ENCODE results near the gene SPATA31C1.
"Not testable (repeated sequence)": the region's sequence is repeated elsewhere in the genome, so short reads cannot be mapped to it uniquely, and the experiment has no call there.

Gene SPATA31C1

GRCh38 chr9:87917662-87918061, at the start of gene SPATA31C1:
Gene SPATA31C1, plus strand, starts transcription at chr9:87917962.
- DNase-seq (ENCODE audit: low spot score): not testable (repeated sequence)

DNA sequence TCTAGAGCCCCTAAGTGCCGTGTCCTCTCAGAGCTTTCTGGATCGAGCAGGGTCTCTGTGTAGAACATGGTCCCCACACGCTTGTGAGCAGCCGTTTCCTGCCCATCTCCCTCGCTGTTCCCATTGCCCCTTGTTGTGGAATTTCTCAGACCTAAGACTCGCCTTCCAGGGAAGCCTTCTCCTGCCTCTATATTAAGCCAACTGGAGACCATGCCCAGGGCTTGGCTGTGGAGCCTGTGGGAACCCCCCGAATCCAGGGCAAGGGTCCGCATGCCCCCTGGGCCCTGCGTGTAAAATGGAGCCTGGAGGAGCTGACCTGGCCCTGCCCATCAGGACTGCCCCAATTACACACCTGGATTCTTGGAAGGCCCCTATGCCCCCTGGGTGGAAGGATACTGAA, 49.6 kb upstream of the SPATA31C1 start:
- no peak for DNase-seq (ENCODE audit: low spot score)

- no peak for DNase-seq (ENCODE audit: low spot score)
These were observed 49.1 kb upstream of the SPATA31C1 start for GRCh38 chr9:87868635-87869034.

DNA sequence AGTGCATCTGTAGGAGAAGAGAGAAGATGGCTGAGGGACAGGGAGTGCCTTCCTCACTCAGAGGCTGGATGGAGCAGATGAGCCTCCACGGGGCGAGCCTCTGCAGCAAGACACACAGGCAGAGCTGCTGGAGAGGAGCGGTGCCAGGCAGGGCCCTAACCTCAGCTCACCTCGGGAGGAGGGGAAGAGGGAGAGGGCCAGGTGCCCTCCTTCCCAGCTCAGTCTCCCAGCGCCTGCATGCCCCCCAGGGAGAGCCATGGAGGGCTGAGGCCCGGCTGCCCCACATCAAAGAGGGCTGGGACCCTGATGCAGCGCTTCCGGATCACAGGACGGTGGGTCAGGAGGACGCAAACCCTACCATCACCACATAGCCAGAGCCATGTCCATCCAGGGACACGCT, 48.7 kb upstream of the SPATA31C1 start:
- DNase-seq (ENCODE audit: low spot score): no peak

DNA sequence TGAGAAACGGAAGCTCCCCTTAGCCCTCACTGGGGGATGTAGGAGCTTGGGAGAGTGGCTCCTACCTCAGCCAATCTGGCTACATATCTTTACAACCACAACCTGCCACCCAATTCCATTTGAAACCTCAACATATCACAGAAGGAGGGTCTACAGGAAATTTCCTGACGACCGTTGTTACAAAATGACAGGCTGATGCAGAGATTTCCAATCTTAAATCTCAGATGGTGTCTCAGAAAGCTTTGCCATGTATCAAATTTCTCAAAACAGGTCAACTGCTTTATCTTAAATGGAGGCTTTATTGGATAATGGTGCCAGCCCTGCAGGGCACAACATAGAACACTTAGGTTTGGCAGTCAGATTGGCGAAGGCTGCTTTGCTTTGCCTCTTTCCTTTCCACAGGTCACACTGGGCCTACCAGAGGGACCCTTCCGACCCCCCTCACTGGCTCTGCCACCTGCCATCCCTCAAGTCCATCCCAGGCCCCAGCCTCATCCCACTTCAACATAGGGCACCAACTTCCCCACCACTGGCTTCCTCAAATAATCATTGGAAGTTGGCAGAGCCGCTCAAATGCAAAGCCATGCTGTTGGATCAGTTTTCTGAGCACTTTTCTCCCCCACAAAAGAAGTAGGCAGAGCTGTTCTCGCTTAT, 46.2 kb upstream of the SPATA31C1 start:
- no peak for DNase-seq (ENCODE audit: low spot score)

GRCh38 chr9:87872079-87872624, 45.6 kb upstream of the SPATA31C1 start:
- no peak for DNase-seq (ENCODE audit: low spot score)

DNA sequence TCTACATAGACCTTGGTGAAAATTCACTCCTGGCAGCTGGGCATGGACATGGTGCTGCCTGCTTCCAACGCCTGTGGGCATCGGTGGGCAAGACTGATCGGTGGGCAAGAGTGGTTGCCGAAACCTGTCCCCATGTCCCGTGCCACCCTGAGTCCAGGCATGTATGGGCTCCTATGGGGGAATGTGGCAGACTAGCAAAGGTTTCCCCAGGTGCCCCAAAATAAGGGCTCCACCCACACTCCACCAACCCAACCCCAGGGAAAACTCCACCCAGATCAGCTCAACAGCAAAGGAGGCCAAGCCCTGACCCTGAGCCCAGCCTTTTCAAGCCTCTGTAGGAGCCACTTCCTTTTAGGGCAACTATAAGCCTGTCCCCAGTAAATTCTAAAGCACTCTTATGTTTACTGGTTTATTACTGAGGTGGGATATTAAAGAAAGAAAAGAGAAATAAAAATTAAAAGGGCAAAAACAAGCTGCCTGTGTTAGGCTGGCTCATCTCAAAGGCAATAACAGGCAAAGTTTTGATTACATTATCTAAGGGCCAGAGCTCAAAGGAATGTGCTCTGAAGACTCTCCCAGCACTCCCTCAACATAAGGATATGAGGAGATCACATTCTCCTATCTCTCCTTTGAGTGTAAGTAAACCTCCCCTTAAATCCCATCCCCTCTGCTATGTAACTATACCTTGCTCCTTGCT, 44.0 kb upstream of the SPATA31C1 start:
- no peak for DNase-seq (ENCODE audit: low spot score)

DNA sequence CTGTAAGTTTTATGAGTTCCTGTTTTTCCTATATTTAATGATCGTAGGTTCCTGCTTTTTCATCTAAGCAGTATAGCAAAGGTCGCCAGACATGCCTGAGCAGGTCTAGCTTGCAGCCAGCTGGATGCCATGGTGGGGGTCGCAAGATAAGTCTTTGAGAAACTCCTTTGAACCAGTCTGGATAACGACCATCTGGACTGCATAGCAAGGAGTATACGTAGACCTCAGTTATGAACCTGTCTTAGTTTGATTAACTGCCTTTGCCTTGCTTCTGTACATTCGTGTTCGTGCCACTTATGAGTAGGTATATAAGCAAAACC, 43.5 kb upstream of the SPATA31C1 start:
- no peak for DNase-seq (ENCODE audit: low spot score)

- no peak for DNase-seq (ENCODE audit: low spot score)
These were observed 42.7 kb upstream of the SPATA31C1 start for GRCh38 chr9:87875060-87875459.

DNA sequence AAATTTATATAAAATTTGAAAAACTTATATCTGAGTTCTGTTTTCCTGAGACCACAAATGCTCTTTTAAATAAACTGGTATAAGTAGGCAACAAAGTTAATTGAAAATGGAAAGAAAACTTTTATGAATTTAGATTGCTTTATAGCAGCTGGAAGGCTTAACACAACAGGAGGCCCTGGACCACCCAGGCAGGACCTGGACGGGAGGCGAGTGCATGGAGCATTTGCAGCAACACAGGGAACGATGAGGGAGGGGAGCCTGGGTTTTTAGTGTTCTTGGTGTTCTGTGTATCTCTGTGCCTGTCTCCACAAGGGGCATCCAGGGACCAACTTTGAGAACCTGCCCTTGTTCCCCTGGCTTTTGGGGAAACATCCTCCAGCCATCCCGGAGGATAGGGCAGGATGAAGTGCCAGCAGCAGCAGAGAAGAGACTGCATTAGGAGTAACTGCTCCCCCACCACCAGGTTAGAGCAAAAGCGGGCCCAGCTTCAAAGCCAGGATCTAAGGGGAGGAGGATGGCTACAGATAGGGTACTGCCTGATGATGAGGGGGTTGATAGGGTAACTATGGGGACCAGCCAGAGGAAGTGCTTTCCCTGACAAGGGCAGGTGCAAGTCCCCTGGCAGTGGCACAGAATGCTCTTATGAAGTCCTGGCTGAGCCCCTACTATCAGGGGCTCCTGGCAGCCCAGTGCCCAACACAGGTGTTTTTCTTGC, 41.8 kb upstream of the SPATA31C1 start:
- no peak for DNase-seq (ENCODE audit: low spot score)

DNA sequence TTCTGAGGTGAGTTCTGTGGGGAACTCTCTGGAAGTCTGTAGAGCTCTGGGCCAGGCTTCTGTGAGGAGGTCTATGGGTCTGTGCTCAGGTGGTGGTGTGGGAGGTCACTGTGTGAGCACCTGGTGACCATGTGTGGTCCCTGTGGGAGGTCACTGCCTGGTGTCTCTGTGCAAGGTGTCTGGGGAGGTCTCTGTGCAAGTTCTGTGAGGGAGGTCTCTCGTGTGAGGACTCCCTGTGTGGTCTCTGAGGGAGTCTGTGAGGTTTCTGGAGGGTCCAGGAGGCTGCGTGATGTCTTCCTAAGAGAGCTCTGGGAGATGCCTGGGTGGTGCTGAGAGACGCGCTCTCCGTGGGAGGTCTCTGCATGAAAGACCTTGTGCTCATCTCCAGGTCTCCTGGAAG, 41.1 kb upstream of the SPATA31C1 start:
- DNase-seq (ENCODE audit: low spot score): no peak

GRCh38 chr9:87878989-87879511, 38.7 kb upstream of the SPATA31C1 start:
- peak; percentile 69 for DNase-seq (ENCODE audit: low spot score)

- DNase-seq (ENCODE audit: low spot score): no peak
These were observed 37.6 kb upstream of the SPATA31C1 start for GRCh38 chr9:87880116-87880515.

DNA sequence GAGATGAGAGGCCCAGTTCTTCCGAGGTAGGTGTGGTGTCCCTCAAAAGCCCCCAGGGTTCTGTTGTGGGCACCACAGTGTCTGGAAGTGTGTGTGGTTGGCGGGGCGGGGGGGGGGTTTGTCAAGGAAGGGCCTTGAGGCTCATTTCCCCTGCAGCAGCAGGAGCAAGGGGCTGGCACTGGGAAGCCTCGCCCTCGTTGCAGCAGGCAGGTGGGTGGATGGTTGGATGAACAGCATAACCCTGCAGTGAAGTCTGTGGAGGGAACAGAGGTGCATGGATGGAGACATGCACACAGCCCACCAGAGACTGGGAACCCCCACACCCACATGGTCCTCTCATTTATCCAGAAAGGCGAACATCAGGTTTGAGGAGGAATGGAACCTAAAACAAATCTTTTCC, 37.1 kb upstream of the SPATA31C1 start:
- no peak for DNase-seq (ENCODE audit: low spot score)

DNA sequence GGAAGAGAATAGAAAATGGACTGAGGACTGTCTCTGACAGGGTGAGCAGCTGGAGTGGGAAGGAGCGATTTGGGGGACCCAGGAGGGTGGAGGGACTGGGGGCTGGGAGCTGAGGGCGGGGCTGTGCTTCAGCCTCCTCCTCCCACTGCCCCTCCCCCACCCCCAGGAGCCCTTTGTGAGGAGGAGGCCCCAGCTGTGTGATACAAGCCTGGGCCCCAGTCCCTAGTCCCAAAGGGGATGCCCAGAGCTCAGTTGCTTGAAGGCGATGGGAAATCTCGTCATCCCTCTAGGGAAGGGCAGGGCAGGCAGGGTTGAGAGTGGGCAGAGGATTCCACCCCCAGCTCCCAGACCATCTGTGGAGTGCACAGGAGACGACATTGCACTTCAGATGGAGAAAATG, 35.1 kb upstream of the SPATA31C1 start, which contains the start of gene SPATA31E1:
TSS of gene SPATA31E1 (plus strand) at position 251 of the 400 bp plus-strand sequence. CDS start at position 266, 15 bp downstream.
- no peak for DNase-seq (ENCODE audit: low spot score)

DNA sequence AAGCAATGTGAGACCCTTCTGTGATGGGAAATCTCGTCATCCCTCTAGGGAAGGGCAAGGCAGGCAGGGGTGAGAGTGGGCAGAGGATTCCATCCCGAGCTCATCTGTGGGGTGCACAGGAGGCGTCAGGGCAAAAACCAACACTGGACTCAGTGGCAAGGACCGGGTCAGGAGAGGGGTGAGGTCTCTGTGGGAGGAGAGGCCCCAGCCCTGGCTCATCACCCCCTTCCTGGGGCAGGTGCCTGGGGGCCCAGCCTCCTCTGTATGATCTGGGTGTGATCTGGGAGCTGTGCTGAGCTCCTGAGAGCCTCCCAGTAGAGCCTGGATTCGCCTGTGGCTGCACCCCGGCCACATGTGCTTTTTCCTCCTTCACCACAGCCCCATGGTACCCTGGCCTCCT, 34.5 kb upstream of the SPATA31C1 start:
- DNase-seq (ENCODE audit: low spot score): no peak

DNA sequence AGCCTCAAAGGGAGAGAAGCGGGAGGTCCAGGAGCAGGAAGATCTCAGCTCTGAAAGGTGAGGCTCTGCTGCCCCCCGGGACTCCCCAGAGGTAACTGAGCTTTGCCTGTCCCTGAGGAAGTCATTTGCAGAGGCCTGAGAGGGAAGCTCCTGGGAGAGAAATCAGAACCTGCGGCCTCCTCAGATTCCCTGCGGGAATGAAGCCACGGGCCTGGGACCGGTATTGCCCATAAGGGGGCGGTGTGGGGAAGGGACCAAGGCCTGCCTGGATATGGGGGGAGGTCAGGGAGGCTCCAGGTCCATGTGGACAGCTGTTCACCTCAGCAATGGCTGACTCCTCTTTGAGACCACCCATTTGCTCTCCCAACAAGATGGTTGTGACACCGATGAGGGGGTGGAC, 33.8 kb upstream of the SPATA31C1 start:
- DNase-seq (ENCODE audit: low spot score): no peak

DNA sequence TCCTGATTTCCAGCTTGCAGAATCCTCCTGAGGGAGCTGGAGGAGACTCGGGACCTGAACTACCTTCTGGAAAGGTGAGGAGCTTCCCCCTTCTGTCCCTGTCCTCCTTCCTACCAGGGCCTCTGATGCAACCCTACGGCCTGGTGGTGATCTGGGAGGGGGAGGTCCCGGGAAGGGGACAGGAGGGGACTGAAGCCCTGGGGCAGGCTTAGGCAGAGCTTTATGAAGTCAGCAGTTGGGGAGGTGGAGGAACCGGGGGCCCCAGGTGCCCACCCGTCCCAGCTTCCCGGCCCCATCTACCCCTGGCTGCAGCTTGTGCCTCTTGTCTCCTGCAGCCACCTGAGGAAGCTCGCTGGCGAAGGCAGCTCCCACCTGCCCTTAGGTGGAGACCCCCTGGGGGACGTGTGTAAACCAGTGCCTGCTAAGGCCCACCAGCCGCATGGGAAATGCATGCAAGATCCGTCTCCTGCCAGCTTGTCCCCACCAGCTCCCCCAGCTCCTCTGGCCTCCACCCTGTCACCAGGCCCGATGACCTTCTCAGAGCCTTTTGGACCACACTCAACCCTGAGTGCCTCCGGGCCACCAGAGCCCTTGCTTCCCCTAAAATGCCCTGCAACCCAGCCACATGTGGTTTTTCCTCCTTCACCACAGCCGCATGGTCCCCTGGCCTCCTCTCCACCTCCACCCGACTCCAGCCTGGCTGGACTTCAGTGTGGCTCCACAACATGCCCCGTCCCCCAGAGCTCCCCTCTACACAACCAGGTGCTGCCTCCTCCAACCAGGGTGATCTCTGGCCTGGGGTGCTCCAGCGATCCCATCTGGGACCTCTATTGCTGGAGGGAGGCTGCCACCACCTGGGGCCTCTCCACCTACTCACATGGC, 32.9 kb upstream of the SPATA31C1 start:
- no peak for DNase-seq (ENCODE audit: low spot score)

DNA sequence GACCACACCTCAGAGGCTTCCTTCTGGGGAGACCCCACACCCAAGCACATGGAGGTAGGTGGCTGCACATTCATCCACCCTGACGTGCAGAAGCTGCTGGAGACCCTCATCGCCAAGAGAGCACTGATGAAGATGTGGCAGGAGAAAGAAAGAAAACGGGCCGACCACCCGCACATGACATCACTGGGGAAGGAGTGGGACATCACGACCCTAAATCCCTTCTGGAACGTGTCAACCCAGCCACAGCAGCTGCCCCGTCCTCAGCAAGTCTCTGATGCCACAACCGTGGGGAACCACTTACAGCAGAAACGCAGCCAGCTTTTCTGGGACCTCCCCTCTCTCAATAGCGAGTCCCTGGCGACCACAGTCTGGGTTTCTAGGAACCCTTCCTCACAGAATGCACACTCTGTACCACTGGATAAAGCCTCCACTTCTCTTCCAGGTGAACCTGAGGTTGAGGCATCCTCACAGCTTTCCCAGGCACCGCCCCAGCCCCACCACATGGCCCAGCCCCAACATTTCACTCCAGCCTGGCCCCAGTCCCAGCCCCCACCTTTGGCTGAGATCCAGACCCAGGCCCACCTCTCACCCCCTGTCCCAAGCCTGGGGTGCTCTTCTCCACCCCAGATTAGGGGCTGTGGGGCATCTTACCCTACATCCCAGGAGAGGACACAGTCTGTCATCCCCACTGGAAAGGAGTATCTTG, 32.1 kb upstream of the SPATA31C1 start:
- no peak for DNase-seq (ENCODE audit: low spot score)

- DNase-seq (ENCODE audit: low spot score): no peak
These were observed 31.4 kb upstream of the SPATA31C1 start for GRCh38 chr9:87886210-87886932.

All from GM03348 (cell line).